T-helper 1 cell (primary cell): ENCODE measurements around the gene VPS8.
"Not testable (repeated sequence)": the region's sequence is repeated elsewhere in the genome, so short reads cannot be mapped to it uniquely, and the experiment has no call there.

Experiments used
- DNase-seq, 5 donors: peaks; one replicate each; pipeline ENCODE4 v3.0.0-alpha.2; 2012 to 2020

Gene VPS8

DNA sequence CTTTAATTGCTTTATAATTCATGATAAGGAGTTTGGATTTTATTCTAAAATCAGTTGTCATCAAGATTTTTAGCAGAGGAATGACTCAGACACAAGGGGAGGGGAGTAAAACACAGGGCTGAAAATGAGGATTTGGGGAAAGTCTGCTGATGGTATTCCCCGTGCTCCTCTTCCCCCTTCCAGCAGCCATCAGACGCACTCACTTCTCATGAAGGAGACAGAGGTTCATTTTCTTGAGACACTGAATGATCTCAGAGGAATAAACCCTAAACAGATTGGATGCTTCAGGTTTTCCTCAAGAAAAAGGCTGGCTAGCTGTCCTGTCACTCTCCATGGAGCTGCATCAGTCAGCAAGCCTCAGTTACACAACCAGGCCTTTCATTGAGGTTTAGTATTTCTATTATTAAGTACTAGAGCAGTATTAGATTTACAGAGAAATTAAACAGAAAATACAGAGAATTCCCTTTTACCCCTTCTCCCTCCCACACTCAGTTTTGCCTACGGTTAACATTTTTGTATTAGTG lies 174.5 kb downstream of the VPS8 start:
- DNase-seq: no peak

DNA sequence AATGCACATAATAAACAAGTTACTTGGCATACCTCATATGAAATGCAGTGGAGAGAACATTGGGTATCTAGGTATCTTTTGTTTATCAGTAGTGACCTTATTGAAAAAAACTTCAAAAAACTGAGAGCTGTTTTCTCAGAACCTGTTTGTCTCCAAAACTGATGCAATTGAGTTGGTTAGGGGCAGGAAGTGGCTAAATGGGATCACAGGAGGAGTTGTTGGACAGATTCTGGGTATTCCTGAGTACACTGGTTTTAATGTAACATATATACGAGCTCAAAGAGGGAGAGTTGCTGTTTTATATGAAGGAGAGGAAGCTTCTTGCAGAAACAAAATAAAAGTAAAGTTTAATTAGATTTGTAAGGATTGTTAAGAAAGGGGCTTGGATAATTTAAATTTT lies 181.4 kb downstream of the VPS8 start:
- no peak for DNase-seq

DNA sequence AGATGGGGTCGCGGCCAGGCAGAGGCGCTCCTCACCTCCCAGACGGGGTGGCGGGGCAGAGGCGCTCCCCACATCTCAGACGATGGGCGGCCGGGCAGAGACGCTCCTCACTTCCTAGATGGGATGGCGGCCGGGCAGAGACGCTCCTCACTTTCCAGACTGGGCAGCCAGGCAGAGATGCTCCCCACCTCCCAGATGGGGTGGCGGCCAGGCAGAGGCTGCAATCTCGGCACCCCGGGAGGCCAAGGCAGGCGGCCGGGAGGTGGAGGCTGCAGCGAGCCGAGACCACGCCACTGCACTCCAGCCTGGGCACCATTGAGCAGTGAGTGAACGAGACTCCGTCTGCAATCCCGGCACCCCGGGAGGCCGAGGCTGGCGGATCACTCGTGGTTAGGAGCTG lies 191.9 kb downstream of the VPS8 start:
- not testable (repeated sequence) for DNase-seq

DNA sequence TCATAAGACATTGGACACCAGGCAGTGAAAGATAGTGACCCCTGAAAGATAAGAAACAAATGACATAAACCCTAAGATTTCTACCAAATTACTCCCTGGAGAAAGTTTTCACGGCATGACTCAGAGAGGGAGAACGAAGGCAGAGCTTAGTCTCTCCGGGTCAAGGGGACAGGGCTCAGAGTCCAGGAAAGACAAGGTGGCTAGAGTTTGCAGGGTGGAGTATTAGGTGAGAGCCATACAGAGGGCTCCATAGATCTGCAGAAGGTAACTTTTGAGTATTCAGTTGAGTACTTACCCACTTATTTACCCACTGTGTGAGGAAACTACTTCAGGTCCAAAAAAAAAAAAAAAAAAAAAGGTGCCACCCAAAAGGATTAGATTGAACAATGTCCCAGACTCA lies 197.7 kb downstream of the VPS8 start:
- DNase-seq: no peak

DNA sequence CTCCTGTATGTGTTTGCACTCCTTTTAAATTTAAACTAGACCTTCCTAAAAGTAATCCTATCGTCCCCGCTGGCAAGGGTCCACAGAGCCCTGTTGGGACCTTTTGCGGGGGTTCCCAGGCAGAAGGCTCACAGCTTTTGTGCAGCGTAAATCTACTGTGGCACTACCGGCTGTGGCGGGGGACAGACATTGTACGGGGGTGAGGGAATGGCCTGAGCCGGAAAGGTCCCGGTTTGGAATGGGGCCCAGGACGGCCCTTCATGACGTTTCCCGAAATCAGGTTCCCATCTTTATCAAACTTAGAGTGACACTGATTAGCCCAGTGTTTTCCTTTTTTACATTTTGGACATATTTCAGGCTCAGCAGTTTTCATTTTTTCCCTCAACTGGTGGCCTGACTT lies 205.6 kb downstream of the VPS8 start:
- DNase-seq: not testable (repeated sequence)

DNA sequence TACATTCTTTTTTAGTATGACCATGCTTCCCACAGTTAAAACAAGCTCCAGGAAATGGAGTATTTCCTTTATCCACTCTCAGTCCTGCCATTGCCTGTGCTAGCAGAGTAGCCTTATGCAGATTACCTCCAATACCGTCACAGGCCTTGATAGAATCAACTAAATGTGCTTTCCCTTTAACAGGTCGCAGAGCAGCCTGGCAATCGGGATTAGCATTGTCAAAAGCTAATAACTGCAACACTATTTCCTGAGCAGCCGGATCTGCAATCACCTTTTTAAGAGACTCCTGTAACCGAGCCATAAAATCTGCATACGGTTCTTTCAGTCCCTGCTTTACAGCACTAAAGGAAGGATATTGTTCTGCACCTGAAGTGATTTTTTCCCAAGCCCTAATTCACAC lies 206.0 kb downstream of the VPS8 start:
- DNase-seq: not testable (repeated sequence)

DNA sequence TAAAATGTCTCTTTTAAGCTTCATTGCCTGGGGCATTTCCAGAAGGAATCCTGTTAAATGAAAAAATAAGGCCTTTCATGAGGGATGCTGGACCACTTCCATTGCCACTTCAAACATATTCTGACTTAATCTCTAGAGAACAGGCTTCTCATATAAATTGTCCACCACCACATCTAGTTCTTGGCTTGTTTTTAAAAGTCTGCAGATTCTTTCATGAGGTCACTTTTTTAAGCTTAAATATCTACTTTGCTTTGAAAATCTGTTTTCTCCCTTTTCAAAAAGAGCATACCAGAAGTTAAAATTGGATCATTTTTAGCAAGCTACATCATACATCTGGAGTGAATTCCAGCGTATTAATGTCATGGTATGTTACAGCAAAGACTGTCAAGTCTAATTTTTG lies 209.3 kb downstream of the VPS8 start:
- DNase-seq: no peak

DNA sequence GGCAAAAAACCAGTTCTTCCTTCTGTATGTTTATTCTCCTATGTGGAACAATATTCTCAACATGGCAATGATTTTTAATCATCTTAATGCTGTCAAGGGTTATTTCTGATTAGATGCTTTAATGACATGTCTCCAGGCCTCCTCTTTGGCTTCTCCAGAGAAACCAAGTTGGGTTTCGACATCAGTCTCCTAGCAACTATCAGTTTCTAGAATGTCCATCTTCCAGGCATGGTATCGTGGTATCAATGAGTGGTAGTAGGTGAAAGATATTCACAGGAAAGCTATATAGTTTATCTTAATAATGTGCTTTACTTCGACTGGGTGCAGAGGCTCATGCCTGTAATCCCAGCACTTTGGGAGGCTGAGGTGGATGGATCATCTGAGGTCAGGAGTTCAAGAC lies 212.4 kb downstream of the VPS8 start:
- no peak for DNase-seq

DNA sequence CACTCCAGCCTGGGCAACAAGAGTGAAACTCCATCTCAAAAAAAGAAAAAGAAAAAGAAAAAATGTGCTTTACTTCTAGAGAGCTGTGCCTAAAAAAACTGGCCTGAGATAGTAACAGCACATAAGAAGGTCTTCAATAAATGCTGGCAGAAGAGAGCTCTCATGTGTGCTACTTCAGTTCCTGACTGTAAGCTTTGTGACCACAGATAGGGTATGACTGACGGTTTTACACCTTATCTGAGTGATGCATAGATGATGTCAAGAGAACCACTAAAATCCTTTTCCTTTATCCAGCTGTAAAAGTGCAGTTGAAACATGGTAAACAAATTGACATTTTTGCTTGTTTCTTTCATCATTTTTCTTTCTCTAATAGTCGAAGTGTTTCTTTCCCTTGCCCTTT lies 213.0 kb downstream of the VPS8 start:
- no peak for DNase-seq

DNA sequence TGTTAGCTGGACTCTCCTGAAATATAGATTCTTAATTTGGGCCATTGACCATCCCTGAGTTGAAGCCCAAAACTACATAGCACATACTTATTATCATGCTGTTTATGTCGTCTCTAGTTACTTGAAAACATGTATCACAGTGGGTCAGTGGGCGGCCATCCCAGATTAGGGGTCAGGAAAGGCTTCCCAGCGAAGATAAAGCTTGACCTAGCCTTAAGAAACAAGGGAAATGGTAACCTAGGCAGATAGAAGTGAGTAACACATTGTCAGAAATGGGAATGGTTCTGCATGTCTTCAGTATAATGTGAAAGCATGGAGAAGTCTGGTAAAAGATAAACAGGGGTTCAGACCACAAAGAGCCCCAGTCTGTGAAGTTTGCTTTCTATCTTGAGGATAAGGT lies 216.2 kb downstream of the VPS8 start:
- DNase-seq: no peak

DNA sequence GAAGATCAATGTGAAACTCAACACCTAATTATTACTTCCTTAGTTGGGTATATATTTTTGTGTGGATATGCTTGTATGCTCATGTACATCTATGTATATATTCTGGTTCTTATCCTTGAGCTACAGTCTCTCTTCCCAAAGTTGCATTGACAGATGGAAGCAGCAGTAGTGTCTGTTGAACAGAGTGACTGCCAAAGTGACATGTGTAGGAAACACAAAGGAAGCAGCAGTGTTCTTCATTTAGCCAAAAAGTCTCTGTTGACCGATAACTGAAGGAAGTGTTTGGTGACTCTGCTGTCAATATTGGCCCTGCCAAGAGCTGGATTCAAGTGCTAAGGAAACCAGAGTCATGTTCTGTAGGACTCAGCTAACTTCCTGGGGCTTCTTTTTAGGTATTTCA lies 217.1 kb downstream of the VPS8 start:
- DNase-seq: no peak

DNA sequence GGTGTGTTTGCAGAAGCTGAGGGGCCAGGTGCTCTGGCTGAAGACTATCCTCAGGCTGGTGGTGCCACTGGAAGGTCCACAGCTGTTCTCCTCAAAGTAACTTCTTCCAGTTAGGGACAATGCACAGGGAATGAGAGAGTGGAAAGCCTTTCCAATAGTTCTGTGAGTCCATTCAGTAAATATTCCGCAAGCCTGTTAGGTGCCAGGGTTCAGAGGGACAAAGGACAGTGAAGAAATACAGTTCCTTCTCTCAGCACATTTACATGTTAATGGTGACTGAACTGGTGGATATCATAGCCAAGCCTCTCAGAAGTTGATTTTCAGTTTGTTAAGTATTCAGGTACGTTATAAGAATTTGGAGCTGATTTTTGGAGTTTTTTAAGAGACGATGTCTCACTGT lies 218.4 kb downstream of the VPS8 start:
- DNase-seq: no peak

DNA sequence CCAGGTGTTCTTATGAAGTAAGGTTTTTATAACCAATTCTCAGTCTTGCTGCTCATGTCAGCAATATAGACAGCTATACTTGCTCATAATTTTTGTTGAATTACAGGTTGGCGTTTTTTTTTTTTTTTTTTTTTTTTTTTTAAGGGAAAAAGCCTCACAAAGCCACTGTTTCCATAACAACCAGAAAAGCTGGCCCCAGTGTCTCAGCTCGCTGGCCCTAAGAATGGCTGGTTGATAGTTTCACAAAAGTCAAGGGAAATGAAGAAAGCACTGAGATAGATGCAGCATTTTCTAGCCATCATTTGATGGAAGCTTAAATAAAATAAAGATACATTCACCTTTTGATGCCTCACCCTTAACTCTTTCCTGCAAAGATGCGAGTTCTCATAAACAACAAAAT lies 219.0 kb downstream of the VPS8 start:
- DNase-seq: no peak

DNA sequence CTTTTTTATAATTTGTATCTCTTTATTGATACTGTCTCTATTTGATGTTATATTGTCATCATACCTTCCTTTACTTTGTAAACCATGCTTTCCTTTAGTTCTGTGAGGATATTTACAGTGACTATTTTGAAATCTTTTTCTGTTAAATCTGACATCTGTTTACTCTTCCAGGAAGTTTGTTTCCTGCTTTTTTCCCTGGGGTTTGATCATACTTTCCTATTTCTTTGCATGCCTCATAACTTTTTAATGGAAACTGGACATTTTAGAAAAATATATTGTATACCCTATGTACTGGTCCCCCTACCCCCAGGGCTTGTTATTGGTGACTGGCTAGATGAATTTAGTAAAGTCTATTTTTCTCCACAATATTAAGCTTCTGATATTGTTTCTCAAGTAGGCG lies 225.8 kb downstream of the VPS8 start:
- DNase-seq: no peak

DNA sequence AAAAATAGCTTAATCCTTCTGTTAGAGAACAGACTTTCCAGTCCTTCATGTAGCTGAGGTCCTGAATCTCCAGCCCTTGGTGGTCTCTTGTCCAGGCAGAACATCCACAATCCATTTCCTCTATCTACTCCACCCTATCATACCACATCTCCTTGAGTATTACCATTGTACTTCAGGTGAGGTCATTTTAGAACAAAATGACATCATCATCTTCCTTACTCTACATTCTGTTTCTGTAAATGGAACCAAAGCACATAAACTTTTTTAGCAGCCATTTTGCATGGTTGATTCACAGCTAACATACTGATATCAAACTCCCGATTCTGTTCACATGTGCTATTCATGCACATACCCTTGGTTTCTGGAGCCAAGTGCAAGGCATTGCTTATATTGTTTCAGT lies 228.5 kb downstream of the VPS8 start:
- no peak for DNase-seq

DNA sequence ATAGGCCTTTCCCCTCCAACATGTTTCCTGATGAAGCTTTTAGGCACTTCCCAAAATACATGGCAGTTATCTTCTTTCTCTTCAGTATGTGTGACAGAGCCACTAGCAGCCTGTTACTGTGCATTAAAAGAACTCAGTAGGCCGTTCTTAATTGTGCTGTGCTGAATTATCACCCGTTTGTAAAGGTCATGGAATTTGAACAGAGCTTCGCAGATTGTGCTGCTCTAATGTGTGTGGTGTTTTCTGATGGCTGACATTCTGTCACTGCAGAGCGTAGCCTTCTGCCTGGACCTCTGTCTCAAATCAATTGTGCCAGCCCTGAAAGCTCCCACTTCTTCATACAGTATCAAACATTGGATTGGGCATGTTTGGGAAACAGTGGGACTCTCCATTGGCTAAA lies 229.6 kb downstream of the VPS8 start:
- DNase-seq: no peak

DNA sequence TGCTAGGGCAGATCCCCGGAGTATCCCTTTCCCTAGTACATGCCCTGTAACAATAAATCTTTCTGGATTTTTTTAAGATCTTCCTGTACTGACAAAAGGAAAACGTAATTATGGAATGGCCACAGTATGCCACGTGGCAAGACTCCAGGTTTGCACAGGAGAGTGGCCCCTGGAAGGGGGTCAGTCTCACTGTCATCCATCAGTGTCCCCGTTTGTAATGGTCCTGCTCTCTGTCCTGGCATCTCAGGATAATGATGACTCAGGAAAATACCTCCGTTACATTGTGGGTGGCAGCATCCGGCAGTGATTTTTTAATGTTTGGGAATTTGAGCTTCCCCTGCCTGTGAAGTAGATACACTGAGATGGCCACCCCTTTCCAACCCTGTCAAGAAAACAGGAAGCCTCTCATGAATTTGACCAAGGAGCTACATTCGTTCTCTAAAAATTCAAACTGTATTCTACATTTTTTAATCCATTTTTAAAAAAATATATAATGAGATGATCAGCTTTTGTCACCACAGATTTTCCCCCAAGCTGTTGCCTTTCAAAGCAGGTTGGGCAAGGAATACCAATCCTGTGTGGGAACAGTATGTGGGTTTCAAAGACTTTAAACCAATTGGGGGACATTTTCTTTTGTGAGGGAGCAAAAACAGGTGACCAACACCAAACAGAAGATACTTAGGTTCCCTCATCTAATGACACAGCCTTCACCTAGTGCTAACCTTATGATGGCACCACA lies 230.5 kb downstream of the VPS8 start:
- DNase-seq: no peak

DNA sequence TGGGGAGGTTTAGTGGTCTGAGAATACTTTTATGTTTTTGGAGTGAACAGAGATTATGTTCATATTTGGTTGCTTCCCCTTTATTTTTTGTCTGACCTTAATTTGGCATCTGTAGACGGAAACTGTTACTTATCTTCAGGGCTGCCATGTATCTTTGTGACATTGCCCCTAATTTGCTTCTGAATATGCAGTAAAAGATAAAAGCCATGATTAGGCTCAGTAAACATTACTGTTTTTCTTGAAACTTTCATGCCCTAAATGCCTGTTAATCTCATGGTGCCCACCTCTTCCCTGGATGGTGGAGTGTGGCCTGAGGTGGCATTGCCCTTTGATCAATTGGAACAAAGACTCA lies 234.2 kb downstream of the VPS8 start:
- no peak for DNase-seq

DNA sequence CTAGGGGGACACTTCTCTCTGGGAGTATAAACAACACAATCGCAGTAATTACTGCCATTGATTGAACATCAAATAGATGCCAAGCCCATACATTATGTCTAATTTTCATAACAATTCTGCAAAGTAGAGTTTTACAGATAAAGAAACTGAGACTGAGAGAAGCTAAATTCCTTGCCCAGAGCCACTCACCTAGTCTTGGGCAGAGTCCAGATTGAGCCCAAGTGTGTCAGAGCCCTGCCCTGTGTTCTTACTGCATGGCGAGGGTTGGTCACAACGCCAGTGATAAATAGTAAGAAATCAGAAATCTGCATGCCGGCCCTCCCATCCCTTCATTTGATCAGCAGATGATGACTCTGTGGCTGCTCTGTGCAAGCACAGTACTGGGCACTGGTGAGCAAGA lies 234.6 kb downstream of the VPS8 start:
- DNase-seq: no peak

DNA sequence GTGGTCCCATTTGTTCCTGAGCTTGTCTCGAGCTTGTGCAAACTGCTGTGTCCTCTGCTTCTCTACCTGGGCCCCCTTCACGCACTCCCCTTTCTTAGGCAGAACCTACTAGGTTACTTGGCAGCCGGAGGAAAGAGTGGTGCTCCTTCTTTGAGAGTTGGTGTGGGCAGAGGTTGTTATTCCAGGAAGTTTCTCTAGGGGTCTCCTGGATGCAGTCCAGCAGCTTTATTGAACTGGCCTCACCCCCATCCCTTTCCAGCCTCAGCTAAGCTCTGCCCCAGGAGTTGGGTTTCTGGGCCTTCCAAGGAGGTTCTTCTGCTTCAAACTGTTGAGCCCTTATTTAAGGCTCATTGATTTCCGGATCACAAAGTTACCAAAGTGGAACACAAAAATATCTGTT lies 237.7 kb downstream of the VPS8 start:
- DNase-seq: no peak

DNA sequence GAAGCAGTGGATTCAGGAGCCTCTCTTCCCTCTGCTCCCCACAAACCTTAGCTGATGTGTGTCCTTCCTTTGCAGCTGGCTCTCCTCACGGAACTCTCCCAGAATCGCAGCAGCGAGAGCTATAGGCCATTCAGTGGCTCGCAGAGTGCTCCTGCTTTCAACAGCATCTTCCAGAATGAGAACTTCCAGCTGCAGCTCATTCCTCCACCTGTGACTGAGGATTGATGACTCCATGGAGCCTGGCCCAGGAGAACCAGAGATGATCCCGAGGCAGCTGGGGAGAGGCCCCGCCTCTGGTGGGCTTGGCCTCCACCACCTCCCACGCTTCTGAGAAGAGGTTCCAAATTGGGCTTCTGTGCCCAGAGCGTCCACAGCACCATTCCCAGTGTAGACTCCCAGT lies 239.8 kb downstream of the VPS8 start:
- no peak for DNase-seq

DNA sequence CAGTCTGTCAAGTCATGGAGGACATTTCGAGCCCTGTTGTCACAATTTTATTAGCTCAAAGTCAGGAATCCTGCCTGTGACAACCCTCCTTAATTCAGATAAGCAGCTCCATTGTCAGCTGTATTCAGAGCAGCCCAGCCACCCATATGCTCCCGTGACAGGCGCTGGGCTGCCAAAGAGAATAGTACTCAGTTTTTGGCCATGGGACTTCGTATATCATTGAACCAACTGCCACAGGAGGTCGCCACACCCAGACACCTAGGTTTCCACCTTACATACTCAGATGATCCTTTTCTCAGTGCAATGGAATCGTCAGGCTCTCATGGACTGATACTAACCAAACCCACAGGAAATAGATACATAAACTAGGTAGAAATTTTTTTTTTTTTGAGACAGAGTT lies 240.7 kb downstream of the VPS8 start:
- DNase-seq: no peak

DNA sequence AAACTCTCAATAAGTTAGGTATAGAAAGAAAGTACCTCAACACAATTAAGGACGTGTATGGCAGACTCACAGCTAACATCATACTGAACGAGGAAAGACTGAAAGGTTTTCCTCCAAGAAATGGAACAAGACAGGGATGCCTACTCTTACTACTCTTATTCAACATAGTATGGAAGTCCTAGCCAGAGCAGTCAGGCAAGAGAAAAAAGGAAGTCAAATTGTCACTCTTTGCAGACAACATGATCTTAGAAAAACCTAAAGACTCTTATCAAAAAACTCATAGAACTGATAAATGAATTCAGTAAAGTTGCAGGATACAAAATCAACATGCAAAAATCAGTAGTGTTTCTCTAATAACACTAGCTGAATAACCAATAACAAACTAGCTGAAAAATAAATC lies 244.9 kb downstream of the VPS8 start:
- DNase-seq: no peak

DNA sequence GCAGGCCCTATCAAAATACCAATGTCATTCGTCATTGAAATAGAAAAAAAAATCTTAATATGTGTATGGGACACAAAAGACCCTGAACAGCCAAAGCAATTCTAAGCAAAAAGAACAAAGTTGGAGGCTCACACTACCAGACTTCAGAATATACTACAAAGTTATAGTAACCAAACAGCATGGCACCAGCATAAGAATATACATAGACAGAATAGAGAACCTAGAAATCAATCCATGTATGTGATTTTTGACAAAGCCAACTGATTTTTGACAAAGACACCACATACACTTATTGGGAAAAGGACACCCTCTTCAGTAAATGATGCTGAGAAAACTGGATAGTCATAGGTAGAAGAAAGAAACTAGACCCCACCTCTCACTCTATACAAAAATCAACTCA lies 245.9 kb downstream of the VPS8 start:
- DNase-seq: no peak

DNA sequence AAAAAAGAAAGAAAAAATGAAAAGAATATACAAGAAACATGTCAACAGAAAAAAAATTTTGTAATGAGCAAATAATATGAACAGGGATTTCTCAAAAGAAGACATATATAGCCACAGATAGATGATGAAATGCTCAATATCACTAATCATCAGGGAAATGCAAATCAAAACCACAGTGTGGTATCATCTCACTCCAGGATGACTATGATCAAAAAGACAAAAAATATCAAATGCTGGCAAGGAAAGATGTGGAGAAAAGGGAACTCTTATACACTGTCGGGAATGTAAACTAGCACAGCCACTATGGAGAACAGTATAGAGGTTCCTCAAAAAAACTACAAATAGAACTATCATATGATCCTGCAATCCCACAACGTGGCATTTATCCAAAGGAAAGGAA lies 246.8 kb downstream of the VPS8 start:
- DNase-seq: no peak
